Tibial nerve (tissue), 4 donors: ENCODE measurements around the gene HOGA1.
A peak's percentile ranks its signal among the peaks of the same experiment; 100 is the strongest.

Experiments
- CTCF ChIP-seq, 5 experiments: fragments of 200-600 bp in 3 of 5; fragments of 450-650 bp in 2 of 5; sonication (generic) in 3 of 5; IDR thresholded peaks; one replicate each; pipeline ENCODE4 v1.5.1; 2016 to 2019; ENCODE audit warnings: antibody characterized with exemption in 5 of 5, mild to moderate bottlenecking in 3 of 5, moderate library complexity in 2 of 5
- EP300 ChIP-seq, 2 donors: sonication (generic); formaldehyde crosslinking; IDR thresholded peaks; one replicate each; pipeline ENCODE4 v1.6.1; 2017; ENCODE audit warnings: antibody characterized with exemption in 2 of 2, mild to moderate bottlenecking in 1 of 2
- POLR2A ChIP-seq, 2 donors: fragments of 450-650 bp; IDR thresholded peaks; one replicate each; pipeline ENCODE4 v1.6.1; 2017; ENCODE audit warnings: antibody characterized with exemption in 2 of 2, mild to moderate bottlenecking in 2 of 2, moderate library complexity in 2 of 2

GRCh38 chr10:97553575-97554031 lies 30.6 kb upstream of the HOGA1 start:
- TF ChIP-seq CTCF (IDR thresholded peaks at IDR 0.05) (peak; percentile 63 to 79 (median 73)), EP300 (IDR thresholded peaks at IDR 0.05) (peak in 1 of 2 donors; percentile 24), POLR2A (IDR thresholded peaks at IDR 0.05) (no peak)
